ENCODE results near the gene EGFR.

- TF ChIP-seq CTCF (IDR thresholded peaks at IDR 0.05) (no peak), POLR2A (IDR thresholded peaks at IDR 0.05; ENCODE audit: low read depth) (no peak)
Observed at GRCh38 chr7:55071411-55072175, 52.8 kb downstream of the EGFR start.

Data from esophagus muscularis mucosa (tissue), 3 donors.